Fibroblast of lung (primary cell): ENCODE measurements around the gene HINFP. TPM values are rescaled to one million over a fixed set of nuclear protein-coding genes. Genes with fewer than 3 reads are reported as not detected.

Source experiments
- DNase-seq, 2 donors: peaks; one replicate each; pipeline versions ENCODE4 v3.0.0 to v3.0.0-alpha.2; 2010; ENCODE audit warnings: low read depth in 2 of 2
- H2AFZ ChIP-seq: 2 replicates; pipeline ENCODE4 v1.5.1; 2012; ENCODE audit warnings: low read length, control low read depth, inconsistent platforms
- H3K27ac ChIP-seq: 2 replicates; pipeline ENCODE4 v1.5.1; 2011; ENCODE audit warnings: low read length, control low read depth; ENCODE audit not compliant: insufficient read depth
- H3K27me3 ChIP-seq: 2 replicates; pipeline ENCODE4 v1.5.1; 2011; ENCODE audit warnings: mild to moderate bottlenecking, low read length; ENCODE audit not compliant: control insufficient read depth, insufficient read depth
- H3K36me3 ChIP-seq: 2 replicates; pipeline ENCODE4 v1.5.1; 2011; ENCODE audit warnings: low read length; ENCODE audit not compliant: control insufficient read depth, insufficient read depth
- H3K4me1 ChIP-seq: 2 replicates; pipeline ENCODE4 v1.5.1; 2011; ENCODE audit warnings: low read length; ENCODE audit not compliant: control insufficient read depth, insufficient read depth; ENCODE audit errors: extremely low read depth
- H3K4me2 ChIP-seq: 2 replicates; pipeline ENCODE4 v1.5.1; 2011; ENCODE audit warnings: low read length, control low read depth; ENCODE audit not compliant: insufficient read depth; ENCODE audit errors: extremely low read depth
- H3K4me3 ChIP-seq, 4 experiments: fragments of 200-600 bp in 1 of 4; sonication (generic) in 1 of 4; replicated peaks in 1 of 4; 2 replicates each; pipeline ENCODE4 v1.5.1; 2011 to 2016; ENCODE audit warnings: low read length in 4 of 4, low read depth in 3 of 4, mild to moderate bottlenecking in 3 of 4, control low read depth in 2 of 4, inconsistent platforms in 1 of 4, mixed read lengths in 1 of 4; ENCODE audit not compliant: insufficient read depth in 1 of 4; ENCODE audit errors: control extremely low read depth in 1 of 4
- H3K79me2 ChIP-seq: 2 replicates; pipeline ENCODE4 v1.5.1; 2012; ENCODE audit warnings: mild to moderate bottlenecking, low read length, inconsistent platforms; ENCODE audit not compliant: control insufficient read depth, insufficient read depth
- H3K9ac ChIP-seq: 2 replicates; pipeline ENCODE4 v1.5.1; 2011; ENCODE audit warnings: mild to moderate bottlenecking, low read length, control low read depth; ENCODE audit not compliant: insufficient read depth
- H3K9me3 ChIP-seq: 2 replicates; pipeline ENCODE4 v1.5.1; 2012; ENCODE audit warnings: low read depth, low read length; ENCODE audit not compliant: control insufficient read depth, insufficient read depth
- H4K20me1 ChIP-seq: 2 replicates; pipeline ENCODE4 v1.5.1; 2011; ENCODE audit warnings: low read length; ENCODE audit not compliant: control insufficient read depth, insufficient read depth; ENCODE audit errors: extremely low read depth
- CTCF ChIP-seq, 2 donors: IDR thresholded peaks in 1 of 2; conservative IDR thresholded peaks in 1 of 2; 1 replicate in 1 of 2; 2 replicates in 1 of 2; pipeline ENCODE4 v1.5.1; 2011 to 2012; ENCODE audit warnings: low read length in 2 of 2, control low read depth in 1 of 2, inconsistent platforms in 1 of 2, low read depth in 1 of 2, mild to moderate bottlenecking in 1 of 2
- EZH2 ChIP-seq: IDR thresholded peaks from 2 replicates; pipeline ENCODE4 v1.5.1; 2012; ENCODE audit warnings: low read length, control low read depth, mild to moderate bottlenecking; ENCODE audit errors: missing control alignments
- polyA plus RNA-seq, 2 donors: library from polyadenylated mRNA; depleted of rRNA in 1 of 2; stranded (reverse) in 1 of 2; unstranded in 1 of 2; fragments of >200 nt; gene quantifications; 2 replicates each; pipeline ENCODE4 v1.2.1, GENCODE V29; 2011 to 2012; ENCODE audit warnings: missing spikeins in 1 of 2
- total RNA-seq: library from RNA; depleted of rRNA; stranded (reverse); fragments of >200 nt; gene quantifications from 2 replicates; pipeline ENCODE4 v1.2.1, GENCODE V29; 2014

HINFP gene
- total and polyA plus RNA-seq, 2 donors (not counting 1 experiment from before 2014, with no cell fraction given), result 13.1 to 13.5 TPM

- H3K27me3 ChIP-seq, result no peaks in the 10 kb centered on the region
- H3K4me3 ChIP-seq, result no peak overlapping the region
- H4K20me1 ChIP-seq, result no peaks in the 10 kb centered on the region
- H3K36me3 ChIP-seq, result peaks cover 5% of the 10 kb centered on the region
- H3K9ac ChIP-seq, result no peak overlapping the region
- no peak overlapping the region for H3K4me2 ChIP-seq
- peaks cover 16% of the 10 kb centered on the region for H3K79me2 ChIP-seq
- peaks cover 11% of the 10 kb centered on the region for H3K4me1 ChIP-seq
- no peak overlapping the region for H2AFZ ChIP-seq
- no peak for DNase-seq
- H3K9me3 ChIP-seq, result no peaks in the 10 kb centered on the region
- no peak overlapping the region for H3K27ac ChIP-seq
- TF ChIP-seq EZH2, result no peak
- TF ChIP-seq CTCF (conservative IDR thresholded peaks at IDR 0.05 in 1 of 2, IDR thresholded peaks at IDR 0.05 in 1 of 2; ENCODE audit: low read depth in 1 of 2, low read length in 2 of 2), result no peak
Observed at GRCh38 chr11:119118227-119118626, 3.2 kb upstream of the HINFP start.

- Histone ChIP-seq H3K4me2 (no peak overlapping the region), H3K27me3 (no peaks in the 10 kb centered on the region), H3K4me1 (peaks cover 10% of the 10 kb centered on the region), H3K79me2 (peaks cover 18% of the 10 kb centered on the region), H3K36me3 (peaks cover 4% of the 10 kb centered on the region), H4K20me1 (no peaks in the 10 kb centered on the region), H3K9ac (no peak overlapping the region), H3K9me3 (no peaks in the 10 kb centered on the region), H2AFZ (no peak overlapping the region), H3K27ac (no peak overlapping the region), H3K4me3 (no peak overlapping the region)
- TF ChIP-seq EZH2 (no peak), CTCF (conservative IDR thresholded peaks at IDR 0.05 in 1 of 2, IDR thresholded peaks at IDR 0.05 in 1 of 2; ENCODE audit: low read depth in 1 of 2, low read length in 2 of 2) (no peak)
- DNase-seq, result no peak
Observed at GRCh38 chr11:119118946-119119345, 2.4 kb upstream of the HINFP start.

- Histone ChIP-seq H3K9me3 (no peaks in the 10 kb centered on the region), H3K4me3 (peak overlapping the region; percentile 64 to 80 (median 72))
Observed at GRCh38 chr11:119120639-119121007, 757 bp upstream of the HINFP start.

More at GRCh38 chr11:119120639-119121007, 757 bp upstream of the HINFP start:
- peak overlapping the region; percentile 84 for H3K27ac ChIP-seq
- H3K79me2 ChIP-seq, result peaks cover 18% of the 10 kb centered on the region
- DNase-seq, result peak; percentile 69 to 78
- peak overlapping the region; percentile 86 for H2AFZ ChIP-seq
- no peaks in the 10 kb centered on the region for H3K27me3 ChIP-seq
- H4K20me1 ChIP-seq, result no peaks in the 10 kb centered on the region
- H3K36me3 ChIP-seq, result peaks cover 5% of the 10 kb centered on the region
- TF ChIP-seq CTCF (conservative IDR thresholded peaks at IDR 0.05 in 1 of 2, IDR thresholded peaks at IDR 0.05 in 1 of 2; ENCODE audit: low read depth in 1 of 2, low read length in 2 of 2), result no peak
- TF ChIP-seq EZH2, result no peak
- H3K4me2 ChIP-seq, result peak overlapping the region; percentile 95
- H3K9ac ChIP-seq, result peak overlapping the region; percentile 65
- peaks cover 10% of the 10 kb centered on the region for H3K4me1 ChIP-seq
